IPS-20b (cell line): ENCODE data around the gene C6orf120.

Experiments
- H3K27ac ChIP-seq: one replicate; pipeline ENCODE4 v1.5.1; 2013; ENCODE audit warnings: low read length
- H3K27me3 ChIP-seq: 2 replicates; pipeline ENCODE4 v1.6.1; 2013; ENCODE audit warnings: mild to moderate bottlenecking, low read length, inconsistent platforms; ENCODE audit not compliant: insufficient read depth
- H3K36me3 ChIP-seq: 2 replicates; pipeline ENCODE4 v1.6.1; 2013; ENCODE audit warnings: low read depth, mild to moderate bottlenecking, inconsistent platforms, low read length, moderate library complexity; ENCODE audit not compliant: insufficient read depth
- H3K4me1 ChIP-seq: 2 replicates; pipeline ENCODE4 v1.6.1; 2013; ENCODE audit warnings: mild to moderate bottlenecking, control low read depth, inconsistent platforms, low read length, moderate library complexity; ENCODE audit not compliant: insufficient read depth
- H3K4me3 ChIP-seq: 2 replicates; pipeline ENCODE4 v1.5.1; 2013; ENCODE audit warnings: mild to moderate bottlenecking, low read length, inconsistent platforms
- H3K9ac ChIP-seq: 2 replicates; pipeline ENCODE4 v1.6.1; 2013; ENCODE audit warnings: low read depth, mild to moderate bottlenecking, inconsistent platforms, low read length, moderate library complexity
- H3K9me3 ChIP-seq: 2 replicates; pipeline ENCODE4 v1.6.1; 2013; ENCODE audit warnings: mild to moderate bottlenecking, low read depth, low read length, inconsistent platforms; ENCODE audit not compliant: insufficient read depth

Gene C6orf120

GRCh38 chr6:169714178-169714577, 12.3 kb downstream of the C6orf120 start:
- H3K27ac ChIP-seq, result no peak overlapping the region
- no peaks in the 10 kb centered on the region for H3K27me3 ChIP-seq
- peaks cover 90% of the 10 kb centered on the region for H3K36me3 ChIP-seq
- H3K4me1 ChIP-seq, result no peaks in the 10 kb centered on the region
- H3K9me3 ChIP-seq, result no peaks in the 10 kb centered on the region
- H3K4me3 ChIP-seq, result no peak overlapping the region
- H3K9ac ChIP-seq, result no peak overlapping the region

GRCh38 chr6:169714595-169714994, 12.7 kb downstream of the C6orf120 start:
- H3K4me3 ChIP-seq, result no peak overlapping the region
- H3K36me3 ChIP-seq, result peaks cover 87% of the 10 kb centered on the region
- no peaks in the 10 kb centered on the region for H3K9me3 ChIP-seq

GRCh38 chr6:169719117-169719516, 17.2 kb downstream of the C6orf120 start:
- Histone ChIP-seq H3K27me3 (peaks cover 12% of the 10 kb centered on the region; the same call in 1 of the 2 replicates), H3K9me3 (no peaks in the 10 kb centered on the region), H3K4me1 (peaks cover 7% of the 10 kb centered on the region; the same call in 1 of the 2 replicates), H3K36me3 (peaks cover 49% of the 10 kb centered on the region), H3K9ac (no peak overlapping the region), H3K27ac (no peak overlapping the region), H3K4me3 (no peak overlapping the region)

More at GRCh38 chr6:169714595-169714994, 12.7 kb downstream of the C6orf120 start:
- Histone ChIP-seq H3K27ac (no peak overlapping the region), H3K9ac (no peak overlapping the region), H3K27me3 (no peaks in the 10 kb centered on the region), H3K4me1 (no peaks in the 10 kb centered on the region)

- no peaks in the 10 kb centered on the region for H3K9me3 ChIP-seq
- peaks cover 12% of the 10 kb centered on the region; the same call in 1 of the 2 replicates for H3K27me3 ChIP-seq
- no peak overlapping the region for H3K9ac ChIP-seq
- H3K27ac ChIP-seq, result no peak overlapping the region
- H3K4me1 ChIP-seq, result peaks cover 7% of the 10 kb centered on the region; the same call in 1 of the 2 replicates
- H3K4me3 ChIP-seq, result no peak overlapping the region
- H3K36me3 ChIP-seq, result peaks cover 37% of the 10 kb centered on the region
Measured at GRCh38 chr6:169720207-169720855, 18.4 kb downstream of the C6orf120 start.

- H3K27ac ChIP-seq, result no peak overlapping the region
- H3K36me3 ChIP-seq, result peaks cover 15% of the 10 kb centered on the region; the same call in 1 of the 2 replicates
- H3K4me3 ChIP-seq, result peak overlapping the region; percentile 80
- no peaks in the 10 kb centered on the region for H3K9me3 ChIP-seq
- H3K4me1 ChIP-seq, result peaks cover 12% of the 10 kb centered on the region; the same call in 1 of the 2 replicates
- H3K9ac ChIP-seq, result peak overlapping the region; percentile 63; the same call in 1 of the 2 replicates
- H3K27me3 ChIP-seq, result peaks cover 12% of the 10 kb centered on the region; the same call in 1 of the 2 replicates
Measured at GRCh38 chr6:169722362-169723199, 20.7 kb downstream of the C6orf120 start.

GRCh38 chr6:169723200-169723909, 21.4 kb downstream of the C6orf120 start:
- Histone ChIP-seq H3K9me3 (no peaks in the 10 kb centered on the region), H3K4me1 (peaks cover 12% of the 10 kb centered on the region; the same call in 1 of the 2 replicates), H3K27ac (no peak overlapping the region)

GRCh38 chr6:169723991-169724493, 22.1 kb downstream of the C6orf120 start:
- H3K4me1 ChIP-seq, result peaks cover 12% of the 10 kb centered on the region; the same call in 1 of the 2 replicates
- H3K36me3 ChIP-seq, result peaks cover 6% of the 10 kb centered on the region; the same call in 1 of the 2 replicates
- H3K27ac ChIP-seq, result no peak overlapping the region
- H3K27me3 ChIP-seq, result peaks cover 12% of the 10 kb centered on the region; the same call in 1 of the 2 replicates
- H3K4me3 ChIP-seq, result no peak overlapping the region
- no peaks in the 10 kb centered on the region for H3K9me3 ChIP-seq
- H3K9ac ChIP-seq, result no peak overlapping the region

More at GRCh38 chr6:169723200-169723909, 21.4 kb downstream of the C6orf120 start:
- Histone ChIP-seq H3K4me3 (peak overlapping the region; percentile 80), H3K36me3 (peaks cover 11% of the 10 kb centered on the region; the same call in 1 of the 2 replicates), H3K27me3 (peaks cover 12% of the 10 kb centered on the region; the same call in 1 of the 2 replicates), H3K9ac (peak overlapping the region; percentile 63; the same call in 1 of the 2 replicates)

- peak within 1 kb of the TSS; percentile 89 for H3K9ac ChIP-seq
- peaks cover 12% of the 10 kb centered on the region; the same call in 1 of the 2 replicates for H3K4me1 ChIP-seq
- 0 out of 2 replicates have a peak, but pooled peaks cover 4% of the 10 kb centered on the region for H3K36me3 ChIP-seq
- H3K27me3 ChIP-seq, result peaks cover 12% of the 10 kb centered on the region; the same call in 1 of the 2 replicates
- no peaks in the 10 kb centered on the region for H3K9me3 ChIP-seq
- peak within 1 kb of the TSS; percentile 80 for H3K4me3 ChIP-seq
- peak within 1 kb of the TSS; percentile 54 for H3K27ac ChIP-seq
Measured at GRCh38 chr6:169724494-169725124, 22.7 kb downstream of the C6orf120 start, which contains the start of gene PHF10. Gene PHF10 (minus strand): TSS chr6:169724500. CDS start chr6:169723931, 569 bp downstream.

- H3K4me3 ChIP-seq, result peak overlapping the region; percentile 70
- peak overlapping the region; percentile 54 for H3K27ac ChIP-seq
Measured at GRCh38 chr6:169725125-169726048, 23.5 kb downstream of the C6orf120 start.

GRCh38 chr6:169726049-169726400, 24.1 kb downstream of the C6orf120 start:
- Histone ChIP-seq H3K27ac (no peak overlapping the region), H3K9me3 (no peaks in the 10 kb centered on the region), H3K9ac (peak overlapping the region; percentile 89; the same call in 1 of the 2 replicates), H3K36me3 (no peaks in the 10 kb centered on the region), H3K27me3 (peaks cover 12% of the 10 kb centered on the region; the same call in 1 of the 2 replicates), H3K4me3 (peak overlapping the region; percentile 70), H3K4me1 (peaks cover 12% of the 10 kb centered on the region; the same call in 1 of the 2 replicates)

More at GRCh38 chr6:169725125-169726048, 23.5 kb downstream of the C6orf120 start:
- H3K4me1 ChIP-seq, result peaks cover 12% of the 10 kb centered on the region; the same call in 1 of the 2 replicates
- H3K27me3 ChIP-seq, result peaks cover 12% of the 10 kb centered on the region; the same call in 1 of the 2 replicates
- H3K9ac ChIP-seq, result peak overlapping the region; percentile 89
- no peaks in the 10 kb centered on the region for H3K9me3 ChIP-seq
- H3K36me3 ChIP-seq, result 0 out of 2 replicates have a peak, but pooled peaks cover under 1% of the 10 kb centered on the region
